Measurements from ENCODE around the gene ZNF460.

The ZNF460 gene

GRCh38 chr19:57292547-57292946, 12.3 kb downstream of the ZNF460 start:
- TF ChIP-seq CTCF (conservative IDR thresholded peaks at IDR 0.05; ENCODE audit: control insufficient read depth, insufficient read depth, low read depth, low read length) = no peak
- DNase-seq (ENCODE audit: low read depth) = no peak
- no peak overlapping the region for H3K4me3 ChIP-seq (ENCODE audit: control insufficient read depth, low read depth, low read length)

GRCh38 chr19:57293719-57294118, 13.4 kb downstream of the ZNF460 start:
- no peak overlapping the region for H3K4me3 ChIP-seq (ENCODE audit: control insufficient read depth, low read depth, low read length)
- no peak for TF ChIP-seq CTCF (conservative IDR thresholded peaks at IDR 0.05; ENCODE audit: control insufficient read depth, insufficient read depth, low read depth, low read length)
- no peak for DNase-seq (ENCODE audit: low read depth)

- TF ChIP-seq CTCF (conservative IDR thresholded peaks at IDR 0.05; ENCODE audit: control insufficient read depth, insufficient read depth, low read depth, low read length) = peak; percentile 11
- H3K4me3 ChIP-seq (ENCODE audit: control insufficient read depth, low read depth, low read length) = no peak overlapping the region
- DNase-seq (ENCODE audit: low read depth) = peak; percentile 97
Measured at GRCh38 chr19:57302020-57302465, 21.8 kb downstream of the ZNF460 start.

- H3K4me3 ChIP-seq (ENCODE audit: control insufficient read depth, low read depth, low read length) = no peak overlapping the region
- no peak for TF ChIP-seq CTCF (conservative IDR thresholded peaks at IDR 0.05; ENCODE audit: control insufficient read depth, insufficient read depth, low read depth, low read length)
- no peak for DNase-seq (ENCODE audit: low read depth)
Measured at GRCh38 chr19:57302727-57303401, 22.6 kb downstream of the ZNF460 start.

- no peak overlapping the region for H3K4me3 ChIP-seq (ENCODE audit: control insufficient read depth, low read depth, low read length)
- no peak for DNase-seq (ENCODE audit: low read depth)
- TF ChIP-seq CTCF (conservative IDR thresholded peaks at IDR 0.05; ENCODE audit: control insufficient read depth, insufficient read depth, low read depth, low read length) = no peak
Measured at GRCh38 chr19:57305056-57305455, 24.8 kb downstream of the ZNF460 start.

GRCh38 chr19:57308514-57308913, 28.2 kb downstream of the ZNF460 start:
- no peak for DNase-seq (ENCODE audit: low read depth)
- TF ChIP-seq CTCF (conservative IDR thresholded peaks at IDR 0.05; ENCODE audit: control insufficient read depth, insufficient read depth, low read depth, low read length) = no peak
- H3K4me3 ChIP-seq (ENCODE audit: control insufficient read depth, low read depth, low read length) = no peak overlapping the region

All from fibroblast of mammary gland (primary cell).